DND-41 (cell line): ENCODE results near the gene UBE2U.

Experiments used
- CTCF ChIP-seq: IDR thresholded peaks from 2 replicates; pipeline ENCODE4 v1.5.1; 2012; ENCODE audit warnings: borderline replicate concordance, low read length, moderate library complexity, mild to moderate bottlenecking; ENCODE audit not compliant: poor library complexity, severe bottlenecking; ENCODE audit errors: extremely low read depth
- EZH2 ChIP-seq: IDR thresholded peaks from 3 replicates; pipeline ENCODE4 v1.6.1; 2012; ENCODE audit warnings: borderline replicate concordance, low read depth, mild to moderate bottlenecking, moderate library complexity, low read length, inconsistent platforms; ENCODE audit not compliant: severe bottlenecking

- TF ChIP-seq CTCF (no peak), EZH2 (no peak)
Measured at GRCh38 chr1:64186898-64187280, 16.5 kb upstream of the UBE2U start.
